Peyer's patch (tissue), 4 donors: ENCODE results near the gene UBE2D2.

Experiments used
- CTCF ChIP-seq, 6 experiments: fragments of 450-650 bp in 4 of 6; fragments of 200-600 bp in 2 of 6; sonication (generic) in 1 of 6; IDR thresholded peaks; one replicate each; pipeline ENCODE4 v1.5.1; 2017 to 2019; ENCODE audit warnings: antibody characterized with exemption in 6 of 6, mild to moderate bottlenecking in 3 of 6, moderate library complexity in 1 of 6
- POLR2A ChIP-seq, 2 donors: fragments of 450-650 bp; IDR thresholded peaks; one replicate each; pipeline ENCODE4 v1.5.1; 2017; ENCODE audit warnings: antibody characterized with exemption in 2 of 2, mild to moderate bottlenecking in 2 of 2, moderate library complexity in 2 of 2

DNA sequence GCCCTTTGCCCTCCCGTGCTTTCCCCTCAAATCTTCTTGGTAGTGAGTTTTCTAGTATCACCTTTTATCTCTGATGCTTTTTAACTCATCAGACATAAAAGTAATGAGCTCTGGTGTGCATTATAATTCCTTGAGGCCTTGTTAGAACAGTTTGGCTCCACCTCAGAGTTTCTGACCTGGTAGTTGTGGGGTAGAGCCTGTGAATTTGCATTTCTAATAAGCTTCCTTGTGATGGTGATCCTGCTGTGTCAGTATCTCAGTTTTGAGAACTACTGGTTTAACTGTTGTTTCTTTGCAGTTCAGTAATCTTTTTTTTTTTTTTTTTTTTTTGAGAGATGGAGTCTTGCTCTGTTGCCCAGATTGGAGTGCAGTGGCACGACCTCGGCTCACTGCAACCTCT is 31.1 kb downstream of the UBE2D2 start:
- no peak for TF ChIP-seq CTCF (IDR thresholded peaks at IDR 0.05)
- TF ChIP-seq POLR2A (IDR thresholded peaks at IDR 0.05): no peak
